ENCODE results near the gene DHRS7. TPM values are rescaled to one million over a fixed set of nuclear protein-coding genes. Genes with fewer than 3 reads are reported as not detected.

Gene DHRS7
- total and polyA plus RNA-seq, 9 of the 15 experiments (the other 6 are each of a cell fraction or from before 2014, with no cell fraction given): 10.2 to 20.1 (median 15.7) TPM

DNA sequence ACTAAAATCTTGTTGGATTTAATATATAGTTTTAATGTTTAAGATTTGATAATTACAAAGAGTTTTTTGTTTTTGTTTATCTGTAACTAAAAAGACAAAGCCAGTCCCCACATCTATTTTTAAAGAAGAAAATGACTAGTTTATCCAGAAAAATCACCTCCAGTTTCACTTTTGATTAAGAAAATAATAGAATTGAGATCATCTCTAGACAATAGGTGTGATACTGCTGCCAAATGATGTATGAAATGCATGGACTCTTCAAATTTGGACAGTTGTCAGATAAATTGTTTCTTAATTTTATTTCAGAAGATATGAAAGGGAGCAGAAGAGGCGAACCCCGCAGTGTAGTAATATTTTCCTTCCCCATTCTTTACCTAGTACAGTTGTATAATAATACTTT lies 53.5 kb downstream of the DHRS7 start (continued):
- TF ChIP-seq, protein P1, sequence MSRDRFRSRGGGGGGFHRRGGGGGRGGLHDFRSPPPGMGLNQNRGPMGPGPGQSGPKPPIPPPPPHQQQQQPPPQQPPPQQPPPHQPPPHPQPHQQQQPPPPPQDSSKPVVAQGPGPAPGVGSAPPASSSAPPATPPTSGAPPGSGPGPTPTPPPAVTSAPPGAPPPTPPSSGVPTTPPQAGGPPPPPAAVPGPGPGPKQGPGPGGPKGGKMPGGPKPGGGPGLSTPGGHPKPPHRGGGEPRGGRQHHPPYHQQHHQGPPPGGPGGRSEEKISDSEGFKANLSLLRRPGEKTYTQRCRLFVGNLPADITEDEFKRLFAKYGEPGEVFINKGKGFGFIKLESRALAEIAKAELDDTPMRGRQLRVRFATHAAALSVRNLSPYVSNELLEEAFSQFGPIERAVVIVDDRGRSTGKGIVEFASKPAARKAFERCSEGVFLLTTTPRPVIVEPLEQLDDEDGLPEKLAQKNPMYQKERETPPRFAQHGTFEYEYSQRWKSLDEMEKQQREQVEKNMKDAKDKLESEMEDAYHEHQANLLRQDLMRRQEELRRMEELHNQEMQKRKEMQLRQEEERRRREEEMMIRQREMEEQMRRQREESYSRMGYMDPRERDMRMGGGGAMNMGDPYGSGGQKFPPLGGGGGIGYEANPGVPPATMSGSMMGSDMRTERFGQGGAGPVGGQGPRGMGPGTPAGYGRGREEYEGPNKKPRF (IDR thresholded peaks at IDR 0.05; ENCODE audit: low read depth, low read length): no peak
- TF ChIP-seq, protein P2, sequence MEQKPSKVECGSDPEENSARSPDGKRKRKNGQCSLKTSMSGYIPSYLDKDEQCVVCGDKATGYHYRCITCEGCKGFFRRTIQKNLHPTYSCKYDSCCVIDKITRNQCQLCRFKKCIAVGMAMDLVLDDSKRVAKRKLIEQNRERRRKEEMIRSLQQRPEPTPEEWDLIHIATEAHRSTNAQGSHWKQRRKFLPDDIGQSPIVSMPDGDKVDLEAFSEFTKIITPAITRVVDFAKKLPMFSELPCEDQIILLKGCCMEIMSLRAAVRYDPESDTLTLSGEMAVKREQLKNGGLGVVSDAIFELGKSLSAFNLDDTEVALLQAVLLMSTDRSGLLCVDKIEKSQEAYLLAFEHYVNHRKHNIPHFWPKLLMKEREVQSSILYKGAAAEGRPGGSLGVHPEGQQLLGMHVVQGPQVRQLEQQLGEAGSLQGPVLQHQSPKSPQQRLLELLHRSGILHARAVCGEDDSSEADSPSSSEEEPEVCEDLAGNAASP (IDR thresholded peaks at IDR 0.05): no peak
- TF ChIP-seq NFIX (CRISPR knock-in tag; IDR thresholded peaks at IDR 0.05; ENCODE audit: low read depth): no peak
- no peak for TF ChIP-seq CAMTA2 (CRISPR knock-in tag; conservative IDR thresholded peaks at IDR 0.05)
- TF ChIP-seq RBM34 (IDR thresholded peaks at IDR 0.05; ENCODE audit: borderline replicate concordance, insufficient read depth, low read length): no peak

DNA sequence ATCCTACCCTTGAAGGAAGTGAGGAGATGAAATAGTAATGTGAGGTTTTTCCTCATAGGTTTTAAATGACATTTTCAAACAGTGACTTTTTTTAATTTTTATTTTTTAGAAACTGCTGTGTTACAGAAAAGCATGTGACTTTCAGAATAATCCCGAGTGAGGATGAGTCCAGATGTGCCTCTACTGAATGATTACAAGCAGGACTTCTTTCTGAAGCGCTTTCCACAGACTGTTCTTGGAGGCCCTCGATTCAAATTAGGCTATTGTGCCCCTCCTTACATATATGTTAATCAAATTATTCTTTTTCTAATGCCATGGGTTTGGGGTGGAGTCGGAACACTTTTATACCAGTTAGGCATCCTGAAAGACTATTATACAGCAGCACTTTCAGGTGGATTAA lies 57.7 kb downstream of the DHRS7 start:
- no peaks in the 10 kb centered on the region for H3K9me3 ChIP-seq (replicated peaks; ENCODE audit: control insufficient read depth, insufficient read depth, low read depth, low read length)
- no peak overlapping the region for H3K4me2 ChIP-seq (ENCODE audit: insufficient read depth, low read length)
- ATAC-seq (no peak), FAIRE-seq (no peak), DNase-seq (ENCODE audit: extremely low read depth in 1 of 4, low spot score in 3 of 4) (no peak)
- ChIA-PET POLR2A (no interaction called here), CTCF (ENCODE audit: low intra/inter-chr PET ratio) (no interaction called here)
- no peaks in the 10 kb centered on the region for H3K27me3 ChIP-seq (ENCODE audit: control insufficient read depth in 2 of 2, insufficient read depth in 2 of 2, low read length in 2 of 2)
- in situ Hi-C loops (cut with MboI) (no loop called here), intact Hi-C loops (cut with micrococcal nuclease) (no loop called here)
- H3K36me3 ChIP-seq (ENCODE audit: control insufficient read depth, insufficient read depth, low read length): peaks cover 15% of the 10 kb centered on the region; the same call in 1 of the 3 replicates
- H3K9me1 ChIP-seq (ENCODE audit: control insufficient read depth, insufficient read depth, low read length): no peaks in the 10 kb centered on the region
- H3K4me3 ChIP-seq: no peak overlapping the region
- H3K27ac ChIP-seq (ENCODE audit: extremely low read depth, low read depth, low read length): no peak overlapping the region
- peaks cover 33% of the 10 kb centered on the region for H3K79me2 ChIP-seq (ENCODE audit: control insufficient read depth, insufficient read depth, low read length)
- no peak overlapping the region for H2AFZ ChIP-seq (ENCODE audit: low read depth, low read length)
- 87% methylated on average over 4 of the region's 4 CpGs for WGBS (ENCODE audit: insufficient coverage, low coverage, missing lambda C conversion rate)
- H4K20me1 ChIP-seq (replicated peaks; ENCODE audit: control insufficient read depth, insufficient read depth, low read length): no peaks in the 10 kb centered on the region
- H3K9ac ChIP-seq (ENCODE audit: insufficient read depth in 1 of 2, low read depth in 2 of 2, low read length in 2 of 2): no peak overlapping the region
- no TSS peak for BruUV-seq (replicated peaks)
- no peaks in the 10 kb centered on the region for H3K4me1 ChIP-seq (replicated peaks in 1 of 2; ENCODE audit: control insufficient read depth in 2 of 2, insufficient read depth in 2 of 2, low read length in 2 of 2)
- no peak for TF ChIP-seq ZNF3 (CRISPR knock-in tag; IDR thresholded peaks at IDR 0.05)
- no peak for TF ChIP-seq DPF2 (IDR thresholded peaks at IDR 0.05)
- TF ChIP-seq ZNF431 (CRISPR knock-in tag; IDR thresholded peaks at IDR 0.05): no peak
- no peak for TF ChIP-seq ZNF274 (IDR thresholded peaks at IDR 0.05; ENCODE audit: borderline replicate concordance, low read depth, low read length)
- no peak for TF ChIP-seq PHTF2 (CRISPR knock-in tag; IDR thresholded peaks at IDR 0.05)
- TF ChIP-seq ZSCAN32 (CRISPR knock-in tag; IDR thresholded peaks at IDR 0.05): no peak
